T-helper 1 cell treated with Interleukin-12 subunit alpha and Interleukin-12 subunit beta and Interleukin-4 antibody, amounts not matched to agents 30 μg/mL and 1 μg/mL, for 36 hours (primary cell): ENCODE data around the gene LAPTM5.
A peak's percentile ranks its signal among the peaks of the same experiment; 100 is the strongest.

Experiments used
- H3K27ac Mint-ChIP-seq: one replicate; pipeline ENCODE4 v1.8.0; 2021; ENCODE audit warnings: mild to moderate bottlenecking, mixed read lengths
- H3K27me3 Mint-ChIP-seq: one replicate; pipeline ENCODE4 v1.8.0; 2021; ENCODE audit warnings: low read depth, mixed read lengths
- H3K36me3 Mint-ChIP-seq: one replicate; pipeline ENCODE4 v1.8.0; 2021; ENCODE audit warnings: low read depth, mixed read lengths
- H3K4me1 Mint-ChIP-seq: one replicate; pipeline ENCODE4 v1.8.0; 2021; ENCODE audit warnings: low read depth, mixed read lengths
- H3K4me3 Mint-ChIP-seq: one replicate; pipeline ENCODE4 v1.8.0; 2021; ENCODE audit warnings: mild to moderate bottlenecking, moderate library complexity, mixed read lengths
- H3K9me3 Mint-ChIP-seq: one replicate; pipeline ENCODE4 v1.8.0; 2021; ENCODE audit warnings: mixed read lengths

Gene LAPTM5, protein sequence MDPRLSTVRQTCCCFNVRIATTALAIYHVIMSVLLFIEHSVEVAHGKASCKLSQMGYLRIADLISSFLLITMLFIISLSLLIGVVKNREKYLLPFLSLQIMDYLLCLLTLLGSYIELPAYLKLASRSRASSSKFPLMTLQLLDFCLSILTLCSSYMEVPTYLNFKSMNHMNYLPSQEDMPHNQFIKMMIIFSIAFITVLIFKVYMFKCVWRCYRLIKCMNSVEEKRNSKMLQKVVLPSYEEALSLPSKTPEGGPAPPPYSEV

GRCh38 chr1:30757352-30758120, at the start of gene LAPTM5:
LAPTM5 (minus strand) TSS chr1:30757774; CDS start chr1:30757745, 29 bp downstream.
- H3K36me3 Mint-ChIP-seq = peaks cover 27% of the 10 kb centered on the region

GRCh38 chr1:30806381-30807317, 49.1 kb upstream of the LAPTM5 start:
- Mint-ChIP-seq H3K4me3 (no peak overlapping the region), H3K27ac (no peak overlapping the region), H3K36me3 (no peaks in the 10 kb centered on the region), H3K4me1 (peaks cover 4% of the 10 kb centered on the region), H3K27me3 (peaks cover 69% of the 10 kb centered on the region), H3K9me3 (no peaks in the 10 kb centered on the region)

More at GRCh38 chr1:30757352-30758120, at the start of gene LAPTM5:
- H3K27ac Mint-ChIP-seq = peak within 1 kb of the TSS; percentile 92
- H3K4me3 Mint-ChIP-seq = peak within 1 kb of the TSS; percentile 94
- no peaks in the 10 kb centered on the region for H3K27me3 Mint-ChIP-seq
- no peaks in the 10 kb centered on the region for H3K9me3 Mint-ChIP-seq
- H3K4me1 Mint-ChIP-seq = peaks cover 67% of the 10 kb centered on the region

DNA sequence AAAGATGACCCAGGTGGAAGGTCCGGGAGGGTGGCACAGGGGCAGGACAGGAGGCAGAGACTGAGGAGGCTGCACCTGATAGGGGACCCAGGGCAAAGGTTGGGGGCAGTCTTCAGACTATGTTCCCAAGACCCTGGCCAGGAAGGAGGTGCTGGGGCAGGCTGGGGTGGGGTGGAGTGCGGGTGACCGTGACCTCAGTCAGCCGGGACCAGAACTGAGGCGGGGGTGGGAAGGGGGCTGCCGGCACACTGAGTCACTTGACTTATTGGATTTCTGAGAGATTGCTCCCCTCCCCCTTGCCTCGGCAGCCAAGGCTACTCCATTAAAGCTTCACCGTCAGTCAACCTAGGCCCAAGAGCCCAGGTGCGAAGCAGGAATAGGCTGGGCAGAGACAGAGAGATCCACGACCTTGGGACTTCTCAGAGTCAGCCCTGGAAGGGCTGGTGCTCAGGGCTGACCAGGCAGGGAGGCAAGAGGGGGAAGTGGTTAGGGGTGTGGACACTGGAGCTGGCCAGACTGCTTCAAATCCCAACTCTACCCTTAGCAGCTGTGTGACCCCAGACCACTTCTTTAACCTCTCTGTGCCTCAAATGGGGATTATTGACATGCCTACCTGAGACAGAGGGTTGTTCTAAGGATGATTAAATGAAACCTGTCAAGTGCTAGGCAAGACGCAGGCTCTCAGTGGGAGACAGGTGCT, 47.9 kb upstream of the LAPTM5 start:
- no peak overlapping the region for H3K4me3 Mint-ChIP-seq
- peaks cover 4% of the 10 kb centered on the region for H3K4me1 Mint-ChIP-seq
- no peaks in the 10 kb centered on the region for H3K36me3 Mint-ChIP-seq
- H3K27me3 Mint-ChIP-seq = peaks cover 69% of the 10 kb centered on the region
- H3K9me3 Mint-ChIP-seq = no peaks in the 10 kb centered on the region
- H3K27ac Mint-ChIP-seq = peak overlapping the region; percentile 41

- Mint-ChIP-seq H3K27me3 (peaks cover 63% of the 10 kb centered on the region), H3K4me1 (peaks cover 4% of the 10 kb centered on the region), H3K27ac (no peak overlapping the region), H3K36me3 (no peaks in the 10 kb centered on the region), H3K4me3 (no peak overlapping the region), H3K9me3 (no peaks in the 10 kb centered on the region)
These were observed 47.2 kb upstream of the LAPTM5 start for GRCh38 chr1:30804822-30805221.

- Mint-ChIP-seq H3K4me3 (no peak overlapping the region), H3K4me1 (peaks cover 4% of the 10 kb centered on the region), H3K36me3 (no peaks in the 10 kb centered on the region), H3K9me3 (no peaks in the 10 kb centered on the region), H3K27ac (no peak overlapping the region), H3K27me3 (peaks cover 60% of the 10 kb centered on the region)
These were observed 46.8 kb upstream of the LAPTM5 start for GRCh38 chr1:30804352-30804751.

DNA sequence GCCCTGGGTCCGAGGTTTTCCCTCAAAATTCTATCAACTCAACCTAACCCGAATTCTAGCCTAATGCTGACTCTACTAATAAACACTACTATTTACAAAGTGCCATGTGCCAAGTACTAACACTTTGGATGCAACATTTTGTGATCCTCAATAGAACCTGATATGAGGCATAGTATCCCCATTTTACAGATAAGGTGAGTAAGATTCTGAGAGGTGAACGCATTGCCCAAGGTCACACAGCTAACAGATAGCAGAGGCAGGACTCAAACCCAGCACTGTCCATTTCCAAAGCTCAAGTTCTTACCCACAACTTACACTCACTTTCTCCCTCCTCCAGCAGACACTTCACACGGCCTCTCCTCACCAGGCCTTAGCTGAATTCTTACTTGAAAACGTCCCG, 46.0 kb upstream of the LAPTM5 start:
- Mint-ChIP-seq H3K4me1 (peaks cover 4% of the 10 kb centered on the region), H3K4me3 (no peak overlapping the region), H3K27ac (no peak overlapping the region), H3K27me3 (peaks cover 54% of the 10 kb centered on the region), H3K9me3 (no peaks in the 10 kb centered on the region), H3K36me3 (no peaks in the 10 kb centered on the region)

- Mint-ChIP-seq H3K4me1 (peaks cover 4% of the 10 kb centered on the region), H3K27ac (no peak overlapping the region), H3K36me3 (no peaks in the 10 kb centered on the region), H3K9me3 (no peaks in the 10 kb centered on the region), H3K27me3 (peaks cover 42% of the 10 kb centered on the region), H3K4me3 (no peak overlapping the region)
These were observed 44.2 kb upstream of the LAPTM5 start for GRCh38 chr1:30801771-30802198.

- no peaks in the 10 kb centered on the region for H3K9me3 Mint-ChIP-seq
- H3K4me1 Mint-ChIP-seq = peaks cover 4% of the 10 kb centered on the region
- H3K27me3 Mint-ChIP-seq = peaks cover 17% of the 10 kb centered on the region
- H3K36me3 Mint-ChIP-seq = no peaks in the 10 kb centered on the region
- H3K27ac Mint-ChIP-seq = no peak overlapping the region
- no peak overlapping the region for H3K4me3 Mint-ChIP-seq
These were observed 41.6 kb upstream of the LAPTM5 start for GRCh38 chr1:30799233-30799511.

GRCh38 chr1:30798389-30799232, 41.0 kb upstream of the LAPTM5 start:
- Mint-ChIP-seq H3K36me3 (no peaks in the 10 kb centered on the region), H3K9me3 (no peaks in the 10 kb centered on the region), H3K27me3 (peaks cover 13% of the 10 kb centered on the region), H3K4me3 (no peak overlapping the region), H3K27ac (no peak overlapping the region), H3K4me1 (peaks cover 4% of the 10 kb centered on the region)

DNA sequence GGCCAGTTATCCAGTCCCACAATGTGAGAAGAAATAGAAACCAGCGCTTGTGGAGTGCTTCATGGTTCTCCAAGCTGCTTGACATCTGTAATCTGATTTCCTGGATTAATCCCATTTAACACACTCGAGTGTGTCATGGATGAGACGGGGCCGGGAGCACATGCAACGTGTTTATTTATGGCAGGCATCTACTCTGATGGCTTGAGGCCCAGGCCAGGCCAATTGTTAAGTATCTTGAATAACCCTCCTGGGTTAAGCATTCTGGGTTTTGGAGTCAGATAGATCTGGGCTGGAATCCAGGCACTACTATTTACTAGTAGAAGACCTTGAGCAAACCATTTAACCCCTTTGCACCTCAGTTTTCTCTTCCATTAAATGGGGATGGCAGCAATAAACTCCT, 37.5 kb upstream of the LAPTM5 start:
- peaks cover 1% of the 10 kb centered on the region for H3K4me1 Mint-ChIP-seq
- no peaks in the 10 kb centered on the region for H3K9me3 Mint-ChIP-seq
- no peak overlapping the region for H3K4me3 Mint-ChIP-seq
- H3K36me3 Mint-ChIP-seq = no peaks in the 10 kb centered on the region
- H3K27me3 Mint-ChIP-seq = peaks cover 8% of the 10 kb centered on the region
- H3K27ac Mint-ChIP-seq = no peak overlapping the region

DNA sequence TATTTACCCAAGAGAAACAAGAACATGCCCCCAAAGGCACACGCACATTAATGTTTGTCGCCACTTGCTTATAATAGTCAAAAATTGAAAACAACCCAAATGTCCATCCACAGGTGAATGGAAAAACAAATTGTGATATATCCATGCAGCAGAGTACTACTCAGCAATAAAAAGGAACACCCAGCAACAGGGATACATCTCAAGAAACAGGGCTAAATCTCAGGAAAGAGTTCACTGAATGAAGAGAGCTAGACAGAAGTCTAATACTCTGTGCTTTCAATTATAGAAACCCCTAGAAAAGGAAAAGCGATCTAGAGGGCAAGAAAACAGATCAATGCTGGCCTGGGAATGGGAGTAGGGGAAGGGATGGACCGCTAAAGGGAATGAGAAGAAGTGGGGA, 36.7 kb upstream of the LAPTM5 start:
- Mint-ChIP-seq H3K27me3 (peaks cover 14% of the 10 kb centered on the region), H3K9me3 (no peaks in the 10 kb centered on the region), H3K27ac (no peak overlapping the region), H3K4me1 (peaks cover 1% of the 10 kb centered on the region), H3K36me3 (no peaks in the 10 kb centered on the region), H3K4me3 (no peak overlapping the region)

DNA sequence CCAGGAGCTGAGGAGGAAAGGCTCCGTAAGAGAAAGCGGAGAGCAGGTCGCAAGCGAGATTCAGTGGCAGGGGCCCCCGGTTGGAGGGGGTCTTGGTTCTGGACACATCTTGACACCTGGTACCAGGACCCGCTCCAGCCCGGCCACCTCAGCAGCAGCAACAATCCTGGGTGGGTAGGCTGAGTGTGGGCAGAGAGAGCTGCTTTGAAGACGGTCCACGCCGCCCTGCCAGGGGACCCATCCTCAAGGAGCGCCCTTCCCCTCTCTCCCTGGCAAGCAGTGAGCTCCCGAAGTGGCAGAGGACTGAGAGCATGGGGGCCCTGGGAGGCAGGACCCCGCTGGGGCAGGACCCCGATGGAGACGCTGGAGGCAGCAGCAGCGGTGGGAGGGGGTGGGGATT, 35.6 kb upstream of the LAPTM5 start:
- no peaks in the 10 kb centered on the region for H3K36me3 Mint-ChIP-seq
- H3K4me1 Mint-ChIP-seq = peaks cover 1% of the 10 kb centered on the region
- no peak overlapping the region for H3K4me3 Mint-ChIP-seq
- H3K27ac Mint-ChIP-seq = no peak overlapping the region
- no peaks in the 10 kb centered on the region for H3K9me3 Mint-ChIP-seq
- H3K27me3 Mint-ChIP-seq = peaks cover 19% of the 10 kb centered on the region

GRCh38 chr1:30791868-30792267, 34.3 kb upstream of the LAPTM5 start:
- no peak overlapping the region for H3K4me3 Mint-ChIP-seq
- H3K27ac Mint-ChIP-seq = no peak overlapping the region
- H3K9me3 Mint-ChIP-seq = no peaks in the 10 kb centered on the region
- H3K36me3 Mint-ChIP-seq = no peaks in the 10 kb centered on the region
- H3K4me1 Mint-ChIP-seq = peaks cover 1% of the 10 kb centered on the region
- H3K27me3 Mint-ChIP-seq = peaks cover 24% of the 10 kb centered on the region
